Smooth muscle cell (in vitro differentiated cells): ENCODE measurements around the gene NTRK2. TPM values are rescaled to one million over a fixed set of nuclear protein-coding genes. Genes with fewer than 3 reads are reported as not detected.

ENCODE experiments used
- DNase-seq: peaks from one replicate; lab custom pipeline; 2025; ENCODE audit not compliant: unreplicated experiment; lab: John Stamatoyannopoulos, UW
- H2AFZ ChIP-seq: fragments of 200-600 bp; sonication (generic); 2 replicates; pipeline ENCODE4 v1.6.0; 2016; ENCODE audit warnings: antibody characterized with exemption, low read depth, mild to moderate bottlenecking
- H3F3A ChIP-seq: fragments of 200-600 bp; sonication (generic); 2 replicates; pipeline ENCODE4 v1.6.0; 2017; ENCODE audit warnings: antibody characterized with exemption, low read depth
- H3K27ac ChIP-seq: fragments of 200-600 bp; sonication (generic); 2 replicates; pipeline ENCODE4 v1.5.1; 2016; ENCODE audit warnings: low read depth, mild to moderate bottlenecking
- H3K27me3 ChIP-seq: fragments of 200-600 bp; sonication (generic); 2 replicates; pipeline ENCODE4 v1.6.1; 2016; ENCODE audit warnings: low read depth, mild to moderate bottlenecking
- H3K36me3 ChIP-seq: fragments of 200-600 bp; sonication (generic); 2 replicates; pipeline ENCODE4 v1.5.1; 2016; ENCODE audit warnings: low read depth
- H3K4me1 ChIP-seq: fragments of 200-600 bp; sonication (generic); 2 replicates; pipeline ENCODE4 v1.5.1; 2016; ENCODE audit warnings: low read depth
- H3K4me2 ChIP-seq: fragments of 200-600 bp; sonication (generic); 2 replicates; pipeline ENCODE4 v1.6.0; 2016; ENCODE audit warnings: mild to moderate bottlenecking
- H3K4me3 ChIP-seq: fragments of 200-600 bp; sonication (generic); 2 replicates; pipeline ENCODE4 v1.5.1; 2016; ENCODE audit warnings: mild to moderate bottlenecking
- H3K79me2 ChIP-seq: fragments of 200-600 bp; sonication (generic); 2 replicates; pipeline ENCODE4 v1.6.0; 2016; ENCODE audit warnings: low read depth, mild to moderate bottlenecking
- H3K9ac ChIP-seq: fragments of 200-600 bp; sonication (generic); 2 replicates; pipeline ENCODE4 v1.6.0; 2016; ENCODE audit warnings: low read depth
- H3K9me3 ChIP-seq: fragments of 200-600 bp; sonication (generic); replicated peaks from 2 replicates; pipeline ENCODE4 v1.5.1; 2016; ENCODE audit warnings: low read depth
- H4K20me1 ChIP-seq: fragments of 200-600 bp; sonication (generic); 2 replicates; pipeline ENCODE4 v1.6.0; 2016; ENCODE audit warnings: low read depth
- WGBS: methylation state at CpG from one replicate; pipeline ENCODE4 v1.1.7; 2016; ENCODE audit warnings: low lambda C conversion rate; 5-methylcytosine and 5-hydroxymethylcytosine counted together
- polyA plus RNA-seq: library from polyadenylated mRNA; unstranded; fragments of >200 nt; fragmentation: Nextera tagmentation; extraction: Ambion mirVana; gene quantifications from 2 replicates; pipeline ENCODE4 v1.2.1, GENCODE V29; 2016
- total RNA-seq: library from RNA; depleted of rRNA; stranded (reverse); fragments of >200 nt; gene quantifications from 2 replicates; pipeline ENCODE4 v1.2.3, GENCODE V29; 2014
- TF ChIP-seq, protein P1 (sequence below): fragments of 200-600 bp; sonication (generic); IDR thresholded peaks from 2 replicates; pipeline ENCODE4 v1.5.1; 2017; ENCODE audit warnings: borderline replicate concordance, mild to moderate bottlenecking, antibody characterized with exemption; ENCODE audit not compliant: insufficient read depth, poor library complexity, severe bottlenecking

The NTRK2 gene
- total and polyA plus RNA-seq, 2 experiments from 2014 or later = 1.7 to 3.9 TPM

DNA sequence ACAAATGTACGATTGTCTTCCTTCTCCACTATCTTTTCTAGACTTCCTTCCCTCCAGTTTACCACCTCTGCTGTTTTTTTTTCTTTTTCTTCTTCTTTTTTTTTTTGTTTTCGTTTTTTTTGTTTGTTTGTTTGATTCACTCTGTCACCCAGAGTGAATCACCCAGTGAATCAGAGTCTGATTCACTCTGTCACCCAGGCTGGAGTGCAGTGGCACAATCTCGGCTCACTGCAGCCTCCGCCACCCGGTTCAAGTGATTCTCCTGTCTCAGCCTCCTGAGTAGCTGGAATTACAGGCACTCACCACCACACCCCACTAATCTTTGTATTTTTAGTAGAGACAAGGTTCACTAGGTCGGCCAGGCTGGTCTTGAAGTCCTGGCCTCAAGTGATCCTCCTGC lies 375.7 kb downstream of the NTRK2 start:
- Histone ChIP-seq H3K4me3 (no peak overlapping the region), H3K36me3 (no peaks in the 10 kb centered on the region), H3K4me1 (no peaks in the 10 kb centered on the region), H3F3A (no peaks in the 10 kb centered on the region), H3K4me2 (no peak overlapping the region), H3K9me3 (no peaks in the 10 kb centered on the region), H2AFZ (no peak overlapping the region), H3K27me3 (peaks cover 10% of the 10 kb centered on the region), H3K79me2 (no peaks in the 10 kb centered on the region), H4K20me1 (no peaks in the 10 kb centered on the region), H3K27ac (no peak overlapping the region), H3K9ac (no peak overlapping the region)
- TF ChIP-seq, protein P1, sequence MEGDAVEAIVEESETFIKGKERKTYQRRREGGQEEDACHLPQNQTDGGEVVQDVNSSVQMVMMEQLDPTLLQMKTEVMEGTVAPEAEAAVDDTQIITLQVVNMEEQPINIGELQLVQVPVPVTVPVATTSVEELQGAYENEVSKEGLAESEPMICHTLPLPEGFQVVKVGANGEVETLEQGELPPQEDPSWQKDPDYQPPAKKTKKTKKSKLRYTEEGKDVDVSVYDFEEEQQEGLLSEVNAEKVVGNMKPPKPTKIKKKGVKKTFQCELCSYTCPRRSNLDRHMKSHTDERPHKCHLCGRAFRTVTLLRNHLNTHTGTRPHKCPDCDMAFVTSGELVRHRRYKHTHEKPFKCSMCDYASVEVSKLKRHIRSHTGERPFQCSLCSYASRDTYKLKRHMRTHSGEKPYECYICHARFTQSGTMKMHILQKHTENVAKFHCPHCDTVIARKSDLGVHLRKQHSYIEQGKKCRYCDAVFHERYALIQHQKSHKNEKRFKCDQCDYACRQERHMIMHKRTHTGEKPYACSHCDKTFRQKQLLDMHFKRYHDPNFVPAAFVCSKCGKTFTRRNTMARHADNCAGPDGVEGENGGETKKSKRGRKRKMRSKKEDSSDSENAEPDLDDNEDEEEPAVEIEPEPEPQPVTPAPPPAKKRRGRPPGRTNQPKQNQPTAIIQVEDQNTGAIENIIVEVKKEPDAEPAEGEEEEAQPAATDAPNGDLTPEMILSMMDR = no peak
- no peak for DNase-seq
- 77% methylated on average over 6 of the region's 6 CpGs for WGBS

DNA sequence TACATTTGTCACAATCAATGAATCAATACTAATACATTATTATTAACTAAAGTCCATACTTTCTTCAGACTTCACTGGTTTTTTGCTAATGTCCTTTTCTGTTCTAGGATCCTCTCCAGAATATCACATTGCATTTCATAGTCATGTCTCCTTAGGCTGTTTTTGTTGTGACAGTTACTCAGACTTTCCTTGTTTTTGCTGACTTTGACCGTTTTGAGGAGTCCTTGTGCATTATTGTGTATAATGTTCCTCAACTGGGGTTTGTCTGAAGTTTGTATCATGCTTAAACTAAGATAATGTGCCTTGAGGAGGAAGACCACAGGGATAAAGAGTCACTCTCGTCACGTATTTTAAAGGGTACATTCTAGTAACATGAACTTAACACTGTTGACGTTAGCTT lies 376.9 kb downstream of the NTRK2 start:
- TF ChIP-seq, protein P1 = no peak
- Histone ChIP-seq H3K4me2 (no peak overlapping the region), H3K36me3 (no peaks in the 10 kb centered on the region), H3K9me3 (no peaks in the 10 kb centered on the region), H4K20me1 (no peaks in the 10 kb centered on the region), H3K9ac (no peak overlapping the region), H3K79me2 (no peaks in the 10 kb centered on the region), H3K27ac (no peak overlapping the region), H2AFZ (no peak overlapping the region), H3F3A (no peaks in the 10 kb centered on the region), H3K4me3 (no peak overlapping the region), H3K4me1 (no peaks in the 10 kb centered on the region), H3K27me3 (peaks cover 4% of the 10 kb centered on the region)
- 83% methylated on average over 4 of the region's 4 CpGs for WGBS
- DNase-seq = no peak

DNA sequence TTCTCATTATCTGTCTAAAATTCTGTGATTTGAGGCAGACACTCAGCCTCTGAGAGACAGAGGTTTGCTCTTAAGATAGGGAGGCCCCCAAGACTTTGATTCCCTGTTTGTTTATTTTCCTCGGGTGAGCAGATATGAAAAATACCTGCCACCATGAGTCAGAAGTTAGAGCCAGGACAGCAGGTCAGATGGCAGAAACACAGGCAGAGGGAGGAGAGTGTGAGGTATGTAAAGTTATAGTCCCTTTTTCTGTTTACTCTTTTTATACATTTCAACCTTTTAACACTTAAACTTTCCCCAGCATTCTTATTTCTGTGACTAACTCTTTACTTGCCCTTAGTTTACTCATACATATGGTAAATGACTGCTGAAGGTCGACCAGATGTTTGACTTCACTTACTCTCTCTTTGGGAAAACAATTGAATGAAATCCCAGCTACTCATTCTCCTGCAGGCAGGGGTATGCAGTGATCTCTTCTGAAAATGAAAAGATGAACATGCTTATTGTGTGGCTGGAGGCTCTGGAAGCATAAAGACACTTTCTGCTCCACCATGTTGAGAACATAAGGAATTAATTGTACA lies 383.8 kb downstream of the NTRK2 start:
- DNase-seq = no peak
- H3K9me3 ChIP-seq = no peaks in the 10 kb centered on the region
- no peaks in the 10 kb centered on the region for H3K4me1 ChIP-seq
- no peak overlapping the region for H3K9ac ChIP-seq
- no peaks in the 10 kb centered on the region for H3F3A ChIP-seq
- H3K36me3 ChIP-seq = no peaks in the 10 kb centered on the region
- no peaks in the 10 kb centered on the region for H4K20me1 ChIP-seq
- no peaks in the 10 kb centered on the region for H3K79me2 ChIP-seq
- no peak overlapping the region for H3K4me2 ChIP-seq
- H3K4me3 ChIP-seq = no peak overlapping the region
- no peak overlapping the region for H2AFZ ChIP-seq
- no peaks in the 10 kb centered on the region for H3K27me3 ChIP-seq
- no peak overlapping the region for H3K27ac ChIP-seq
- 17% methylated on average over 2 of the region's 2 CpGs for WGBS
- TF ChIP-seq, protein P1 = no peak

DNA sequence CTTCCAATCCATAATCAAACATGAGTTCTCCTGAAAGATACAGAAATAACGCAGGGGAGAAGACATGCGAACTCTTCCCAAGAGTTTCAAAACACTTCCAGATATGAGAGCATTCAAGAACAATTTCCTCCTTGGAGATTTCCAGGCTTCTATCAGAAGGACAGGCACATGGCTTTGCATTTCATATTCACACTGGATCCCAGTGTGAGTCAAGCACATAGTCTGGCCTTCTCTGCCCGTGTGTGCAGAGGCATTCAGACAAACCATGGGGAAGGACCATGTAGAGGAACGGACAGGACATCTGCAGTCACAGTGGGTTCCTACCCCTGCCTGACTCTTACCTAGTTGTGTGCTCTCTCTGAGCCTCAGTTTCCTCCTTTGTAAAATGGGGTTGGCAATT lies 384.5 kb downstream of the NTRK2 start:
- H3K9ac ChIP-seq = no peak overlapping the region
- no peak overlapping the region for H3K4me3 ChIP-seq
- no peaks in the 10 kb centered on the region for H3K4me1 ChIP-seq
- H3K36me3 ChIP-seq = no peaks in the 10 kb centered on the region
- 75% methylated on average over 4 of the region's 4 CpGs for WGBS
- no peak overlapping the region for H2AFZ ChIP-seq
- H3F3A ChIP-seq = no peaks in the 10 kb centered on the region
- H3K9me3 ChIP-seq = no peaks in the 10 kb centered on the region
- H3K79me2 ChIP-seq = no peaks in the 10 kb centered on the region
- DNase-seq = no peak
- no peak overlapping the region for H3K27ac ChIP-seq
- no peaks in the 10 kb centered on the region for H3K27me3 ChIP-seq
- H3K4me2 ChIP-seq = no peak overlapping the region
- no peaks in the 10 kb centered on the region for H4K20me1 ChIP-seq
- TF ChIP-seq, protein P1 = no peak
